HL-60/S4 treated with retinoic acid at 250 ng/mL for 4 days and 3 days (cell line): Measurements from ENCODE around the gene C1orf185.
"Not testable (repeated sequence)": the region's sequence is repeated elsewhere in the genome, so short reads cannot be mapped to it uniquely, and the experiment has no call there.

Experiments
- in situ Hi-C: fragments of 300-500 bp; cut with MboI; formaldehyde crosslinking; loops from 2 replicates; pipeline ENCODE4 v1.7.0; 2022; ENCODE audit warnings: low sequenced_read_pairs

C1orf185 gene

DNA sequence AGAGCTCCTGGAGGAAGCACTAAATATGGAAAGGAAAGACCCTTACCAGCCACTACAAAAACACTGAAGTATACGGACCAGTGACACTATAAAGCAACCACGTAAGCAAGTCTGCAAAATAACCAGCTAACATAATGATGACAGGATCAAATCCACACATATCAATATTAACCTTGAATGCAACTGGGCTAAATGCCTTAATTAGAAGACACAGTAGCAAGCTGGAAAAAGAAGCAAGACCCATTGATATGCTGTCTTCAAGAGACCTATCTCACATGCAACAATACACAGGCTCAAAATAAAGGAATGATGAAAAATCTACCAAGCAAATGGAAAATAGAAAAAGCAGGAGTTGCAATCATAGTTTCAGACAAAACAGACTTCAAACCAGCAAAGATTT, 31.0 kb downstream of the C1orf185 start:
- in situ Hi-C loops = no loop called here

DNA sequence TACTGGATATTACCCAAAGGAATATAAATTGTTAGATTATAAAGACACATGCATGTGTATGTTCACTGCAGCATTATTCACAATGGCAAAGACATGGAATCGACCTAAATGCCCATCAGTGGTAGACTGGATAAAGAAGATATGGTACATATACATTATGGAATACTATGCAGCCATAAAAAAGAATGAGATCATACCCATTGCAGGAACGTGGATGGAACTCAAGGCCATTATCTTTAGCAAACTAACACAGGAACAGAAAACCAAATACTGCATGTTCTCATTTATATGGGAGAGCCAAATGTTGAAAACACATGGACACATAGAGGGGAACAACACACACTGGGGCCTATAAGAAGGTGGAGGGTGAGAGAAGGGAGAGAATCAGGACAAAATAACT, 35.7 kb downstream of the C1orf185 start:
- in situ Hi-C loops = not testable (repeated sequence)

DNA sequence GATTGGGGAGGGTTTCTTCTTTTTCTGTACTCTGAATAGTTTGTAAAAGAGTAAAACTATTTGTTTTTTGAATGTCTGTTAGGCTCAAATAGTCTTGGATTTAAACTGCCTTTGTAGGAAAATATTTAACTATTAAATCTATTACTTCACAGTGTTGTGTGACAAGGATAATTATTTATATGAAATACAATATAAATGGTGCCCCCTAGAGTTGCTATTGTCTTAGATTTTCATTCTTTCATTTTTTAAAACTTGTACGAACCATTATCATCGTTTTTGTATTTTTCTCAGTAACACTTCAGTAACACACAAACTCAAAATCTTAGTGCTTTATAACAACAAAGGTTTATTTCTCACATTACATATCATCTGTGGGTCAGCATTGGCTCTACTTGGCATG, 37.4 kb downstream of the C1orf185 start:
- in situ Hi-C loops = no loop called here

- in situ Hi-C loops = no loop called here
Measured at GRCh38 chr1:51147394-51147793, 45.4 kb downstream of the C1orf185 start.

DNA sequence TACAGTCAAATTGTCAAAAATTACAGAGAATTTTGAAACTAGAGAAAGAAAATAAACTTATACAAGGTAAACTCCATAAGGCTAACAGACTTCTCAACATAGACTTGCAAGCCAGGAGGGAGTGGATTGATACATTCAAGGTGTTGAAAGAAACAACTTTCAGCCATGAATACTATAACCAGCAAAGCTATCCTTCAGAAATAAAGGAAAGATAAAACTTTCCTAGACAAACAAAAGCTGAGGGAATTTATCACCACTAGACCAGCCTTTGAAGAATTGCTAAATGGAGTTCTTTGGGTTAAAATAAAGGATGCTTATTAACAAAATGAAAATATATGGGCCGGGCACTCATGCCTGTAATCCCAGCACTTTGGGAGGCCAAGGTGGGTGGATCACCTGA, 52.7 kb downstream of the C1orf185 start:
- in situ Hi-C loops = no loop called here

- in situ Hi-C loops = no loop called here
Measured at GRCh38 chr1:51156752-51157151, 54.7 kb downstream of the C1orf185 start.

- in situ Hi-C loops = no loop called here
Measured at GRCh38 chr1:51157395-51157794, 55.4 kb downstream of the C1orf185 start.

GRCh38 chr1:51158263-51158662, 56.2 kb downstream of the C1orf185 start:
- in situ Hi-C loops = no loop called here

- in situ Hi-C loops = not testable (repeated sequence)
Measured at GRCh38 chr1:51162560-51162959, 60.5 kb downstream of the C1orf185 start.

GRCh38 chr1:51165540-51165939, 63.5 kb downstream of the C1orf185 start:
- in situ Hi-C loops = no loop called here

- in situ Hi-C loops = no loop called here
Measured at GRCh38 chr1:51168266-51168845, 66.3 kb downstream of the C1orf185 start.

DNA sequence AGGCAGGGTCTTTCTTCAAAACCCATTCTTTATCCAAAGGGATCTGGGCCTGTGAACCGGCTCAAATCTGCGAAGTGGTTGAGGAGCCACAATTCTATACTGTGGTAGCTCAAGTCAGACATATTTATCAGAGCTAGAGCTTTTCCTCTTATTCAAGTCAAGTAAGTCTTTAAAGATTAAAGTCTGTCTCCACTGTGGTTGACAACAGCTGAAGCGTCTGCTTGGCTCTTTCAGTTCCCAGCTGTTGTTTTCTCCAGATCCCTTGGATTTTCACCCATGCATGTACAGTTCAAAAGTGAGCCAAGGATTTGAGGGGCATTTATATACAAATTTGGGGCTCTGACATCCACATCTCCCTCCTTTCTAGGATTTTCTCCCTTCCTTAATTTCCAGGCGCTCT, 66.9 kb downstream of the C1orf185 start:
- in situ Hi-C loops = no loop called here

- in situ Hi-C loops = no loop called here
Measured at GRCh38 chr1:51170342-51170741, 68.3 kb downstream of the C1orf185 start.

DNA sequence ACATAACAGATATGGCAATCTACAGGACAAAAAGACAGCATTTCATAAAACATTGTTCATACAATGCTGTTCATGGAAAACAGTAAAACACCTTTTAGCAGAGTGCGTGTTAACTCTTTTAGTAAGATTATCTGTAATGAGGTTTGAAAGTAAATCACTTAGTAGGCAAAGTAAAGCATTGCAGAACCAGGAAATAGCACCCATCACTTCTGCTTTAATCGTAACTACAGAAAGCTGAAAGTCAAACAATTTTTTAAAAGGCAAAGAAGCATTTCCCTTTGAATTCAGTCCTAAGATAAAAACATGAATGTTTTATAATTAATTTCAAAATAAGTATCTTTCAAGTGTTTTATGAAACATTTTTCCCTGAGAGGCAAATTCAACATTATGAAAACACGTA, 70.8 kb downstream of the C1orf185 start:
- in situ Hi-C loops = no loop called here

- in situ Hi-C loops = loop anchor here (25.0 kb wide), 1 partner anchor 238 kb away; no protein-coding TSS in a partner anchor
Measured at GRCh38 chr1:51175278-51175677, 73.2 kb downstream of the C1orf185 start.

DNA sequence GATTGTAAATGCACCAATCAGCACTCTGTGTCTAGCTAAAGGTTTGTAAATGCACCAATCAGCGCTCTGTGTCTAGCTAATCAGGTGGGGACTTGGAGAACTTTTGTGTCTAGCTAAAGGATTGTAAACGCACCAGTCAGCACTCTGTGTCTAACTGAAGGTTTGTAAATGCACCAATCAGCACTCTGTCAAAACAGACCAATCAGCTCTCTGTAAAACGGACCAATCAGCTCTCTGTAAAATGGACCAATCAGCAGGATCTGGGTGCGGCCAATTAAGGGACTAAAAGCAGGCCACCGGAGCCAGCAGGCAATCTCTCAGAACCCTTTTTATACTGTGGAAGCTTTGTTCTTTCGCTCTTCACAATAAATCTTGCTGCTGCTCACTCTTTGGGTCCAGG, 76.0 kb downstream of the C1orf185 start:
- in situ Hi-C loops = loop anchor here (25.0 kb wide), 1 partner anchor 241 kb away; no protein-coding TSS in a partner anchor

- in situ Hi-C loops = loop anchor here (25.0 kb wide), 1 partner anchor 251 kb away; no protein-coding TSS in a partner anchor
Measured at GRCh38 chr1:51188230-51188629, 86.2 kb downstream of the C1orf185 start.

- in situ Hi-C loops = loop anchor here (25.0 kb wide), 1 partner anchor 252 kb away; no protein-coding TSS in a partner anchor
Measured at GRCh38 chr1:51189421-51190073, 87.5 kb downstream of the C1orf185 start.

GRCh38 chr1:51190961-51191360, 88.9 kb downstream of the C1orf185 start:
- in situ Hi-C loops = loop anchor here (25.0 kb wide), 1 partner anchor 254 kb away; no protein-coding TSS in a partner anchor

DNA sequence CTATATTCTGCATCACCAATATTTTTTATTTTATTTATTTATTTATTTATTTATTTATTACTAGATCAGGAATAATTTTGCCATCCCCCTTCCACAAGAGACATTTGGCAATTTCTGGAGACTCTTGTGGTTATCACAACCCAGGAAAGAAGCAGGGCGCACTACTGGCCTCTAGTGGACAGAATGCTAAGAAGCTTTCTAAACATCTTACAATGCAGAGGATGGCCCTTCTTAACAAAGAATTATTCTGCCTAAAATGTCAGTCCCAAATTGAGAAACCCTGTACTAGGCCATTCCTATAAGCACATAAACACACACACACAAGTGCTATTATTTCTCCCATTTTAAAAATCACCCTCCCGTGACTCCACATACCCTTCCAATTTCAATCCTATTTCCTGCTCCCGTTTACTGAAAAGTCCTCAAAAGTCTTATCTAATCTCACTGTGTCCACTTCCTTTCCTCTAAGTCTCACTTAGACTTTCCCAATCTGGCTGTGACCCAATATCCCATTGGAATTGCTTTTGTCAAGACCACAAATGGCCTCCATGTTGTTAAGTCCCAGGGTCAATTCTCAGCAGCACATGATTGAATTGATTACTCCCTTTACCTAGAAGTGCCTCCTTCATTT, 90.3 kb downstream of the C1orf185 start:
- in situ Hi-C loops = loop anchor here (25.0 kb wide), 1 partner anchor 255 kb away; no protein-coding TSS in a partner anchor

DNA sequence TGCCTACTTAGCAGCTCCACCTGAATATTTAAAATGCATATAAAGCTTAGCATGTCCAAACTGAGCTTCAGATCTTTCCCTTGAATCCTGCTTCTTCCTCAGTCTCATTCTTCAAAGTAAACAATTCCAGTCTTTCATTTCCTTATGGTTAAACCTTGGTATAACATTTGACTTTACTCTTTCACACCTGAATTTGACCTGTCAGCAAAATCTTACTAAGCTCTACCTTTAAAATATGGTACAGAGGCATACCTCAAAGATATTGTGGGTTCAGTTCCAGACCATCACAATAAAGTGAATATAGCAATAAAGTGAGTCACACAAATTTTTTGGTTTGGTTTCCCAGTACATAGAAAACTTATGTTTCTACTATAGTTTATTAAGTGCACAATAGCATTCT, 91.5 kb downstream of the C1orf185 start:
- in situ Hi-C loops = loop anchor here (25.0 kb wide), 1 partner anchor 256 kb away; no protein-coding TSS in a partner anchor
